Adrenal gland (tissue), 12 donors: Measurements from ENCODE around the gene PTPRN2. TPM values are rescaled to one million over a fixed set of nuclear protein-coding genes. Genes with fewer than 3 reads are reported as not detected.
A peak's percentile ranks its signal among the peaks of the same experiment; 100 is the strongest.

Source experiments
- DNase-seq, 7 donors: peaks; one replicate each; pipeline ENCODE4 v3.0.0-alpha.2; 2019 to 2020
- H3K27ac ChIP-seq, 5 donors: fragments of 200-600 bp; sonication (generic) in 4 of 5; 1 replicate in 3 of 5; 2 replicates in 2 of 5; pipeline versions ENCODE4 v1.5.1 to v1.8.0; 2016 to 2020; ENCODE audit warnings: mild to moderate bottlenecking in 1 of 5
- H3K27me3 ChIP-seq: fragments of 200-600 bp; 2 replicates; pipeline ENCODE4 v1.8.0; 2021
- H3K36me3 ChIP-seq, 2 donors: fragments of 200-600 bp; replicated peaks in 1 of 2; 1 replicate in 1 of 2; 2 replicates in 1 of 2; pipeline versions ENCODE4 v1.5.1 to v1.8.0; 2018 to 2022
- H3K4me1 ChIP-seq, 2 donors: fragments of 200-600 bp; replicated peaks in 1 of 2; 1 replicate in 1 of 2; 2 replicates in 1 of 2; pipeline versions ENCODE4 v1.5.1 to v1.8.0; 2018 to 2021
- H3K4me3 ChIP-seq, 4 donors: fragments of 200-600 bp; sonication (generic) in 3 of 4; one replicate each; pipeline ENCODE4 v1.5.1; 2016 to 2018
- H3K9me3 ChIP-seq, 3 donors: fragments of 200-600 bp; sonication (generic) in 1 of 3; replicated peaks in 1 of 3; 1 replicate in 2 of 3; 2 replicates in 1 of 3; pipeline versions ENCODE4 v1.5.1 to v1.8.0; 2016 to 2021
- POLR2A ChIP-seq, 2 donors: fragments of 450-650 bp; IDR thresholded peaks; one replicate each; pipeline ENCODE4 v1.6.1; 2017; ENCODE audit warnings: antibody characterized with exemption in 2 of 2, mild to moderate bottlenecking in 2 of 2, moderate library complexity in 1 of 2
- WGBS, 4 donors: extraction: QIAGEN DNeasy Blood & Tissue Kit in 2 of 4; methylation state at CpG; one replicate each; pipeline versions ENCODE4 v1.1.5 to v1.1.7; 2013 to 2017; 5-methylcytosine and 5-hydroxymethylcytosine counted together
- intact Hi-C, 2 donors: fragments of 100-400 bp; cut with DNase I; formaldehyde crosslinking; loops; one replicate each; pipeline versions ENCODE4 v1.14.1 to v1.15.0; 2022 to 2023
- polyA plus RNA-seq, 3 donors: library from polyadenylated mRNA; stranded (reverse); fragments of 200-250 nt in 2 of 3; fragments of 350-450 nt in 1 of 3; fragmentation: Illumina TruSeq in 1 of 3; extraction: RNeasy Lipid Tissue Mini Kit (QIAGEN cat#74804) in 1 of 3; gene quantifications; one replicate each; pipeline ENCODE4 v1.2.3, GENCODE V29; 2013 to 2014
- total RNA-seq, 9 donors: library from RNA; depleted of rRNA in 4 of 9; stranded (reverse); fragments of >200 nt in 4 of 9; fragments of 120-200 nt in 1 of 9; fragmentation: NEBNext Ultra II Directional in 1 of 9; extraction: Animal tissue kit (Norgen Biotek cat#: 25700) in 1 of 9; gene quantifications; one replicate each; pipeline versions ENCODE4 v1.1.0 to v1.2.4, GENCODE V29; 2013 to 2023
- TF ChIP-seq, protein P1 (sequence below), 6 experiments: fragments of 450-650 bp in 4 of 6; fragments of 200-600 bp in 2 of 6; sonication (generic) in 1 of 6; IDR thresholded peaks; 1 replicate in 5 of 6; 2 replicates in 1 of 6; pipeline versions ENCODE4 v1.5.1 to v1.8.0; 2016 to 2021; ENCODE audit warnings: antibody characterized with exemption in 6 of 6, mild to moderate bottlenecking in 2 of 6, moderate library complexity in 1 of 6
- donor health status: healthy with polysubstance abuse.
- donor health status: Bipolar disorder and iron deficiency.
- donor health status: DM: yes; HTN: yes; CAD: no.
- donor health status: DM: no; HTN: no; CAD: no.
- donor health status: DM: no; HTN: no; CAD: no.
- donor health status: DM: yes; HTN: yes; CAD: no.

The PTPRN2 gene
- total and polyA plus RNA-seq, 12 donors: 2.2 to 16.2 (median 3.4) TPM

DNA sequence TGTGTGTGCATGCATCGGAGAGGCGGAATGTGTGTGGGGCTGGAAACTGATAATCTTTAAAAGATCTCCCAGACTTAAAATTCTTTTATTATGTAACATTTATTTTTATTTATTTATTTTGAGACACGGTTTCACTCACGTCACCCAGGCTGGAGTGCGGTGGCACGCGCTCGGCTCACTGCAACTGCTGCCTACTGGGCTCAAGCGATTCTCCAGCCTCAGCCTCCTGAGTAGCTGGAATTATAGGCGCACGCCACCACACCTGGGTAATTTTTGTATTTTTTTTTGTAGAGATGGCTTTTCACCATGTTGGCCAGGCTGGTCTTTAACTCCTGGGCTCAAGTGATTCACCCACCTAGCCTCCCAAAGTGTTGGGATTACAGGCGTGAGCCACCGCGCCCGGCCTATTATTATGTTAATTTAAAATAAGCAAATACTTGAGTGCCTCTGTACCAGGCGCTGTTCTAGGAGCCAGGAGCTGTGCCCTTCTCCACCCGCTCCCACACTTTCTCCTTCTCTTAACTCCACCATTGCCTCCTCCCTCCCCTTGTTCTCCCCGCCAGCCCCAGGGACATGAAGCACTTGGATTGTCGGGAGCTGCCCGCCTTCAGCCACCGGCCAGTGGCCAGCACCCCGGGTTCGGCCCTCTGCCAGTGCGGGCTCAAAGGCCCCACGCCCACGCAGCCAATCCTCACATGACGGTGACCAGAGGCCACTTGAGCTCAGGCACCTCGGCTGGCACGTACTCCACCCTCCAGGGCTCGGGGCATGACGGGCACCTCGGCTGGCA is 1087.3 kb downstream of the PTPRN2 start:
- no peaks in the 10 kb centered on the region for H3K9me3 ChIP-seq
- no peak for DNase-seq
- no peaks in the 10 kb centered on the region for H3K27me3 ChIP-seq
- no peak overlapping the region for H3K27ac ChIP-seq
- no peaks in the 10 kb centered on the region for H3K4me1 ChIP-seq
- no peak overlapping the region for H3K4me3 ChIP-seq
- TF ChIP-seq, protein P1, sequence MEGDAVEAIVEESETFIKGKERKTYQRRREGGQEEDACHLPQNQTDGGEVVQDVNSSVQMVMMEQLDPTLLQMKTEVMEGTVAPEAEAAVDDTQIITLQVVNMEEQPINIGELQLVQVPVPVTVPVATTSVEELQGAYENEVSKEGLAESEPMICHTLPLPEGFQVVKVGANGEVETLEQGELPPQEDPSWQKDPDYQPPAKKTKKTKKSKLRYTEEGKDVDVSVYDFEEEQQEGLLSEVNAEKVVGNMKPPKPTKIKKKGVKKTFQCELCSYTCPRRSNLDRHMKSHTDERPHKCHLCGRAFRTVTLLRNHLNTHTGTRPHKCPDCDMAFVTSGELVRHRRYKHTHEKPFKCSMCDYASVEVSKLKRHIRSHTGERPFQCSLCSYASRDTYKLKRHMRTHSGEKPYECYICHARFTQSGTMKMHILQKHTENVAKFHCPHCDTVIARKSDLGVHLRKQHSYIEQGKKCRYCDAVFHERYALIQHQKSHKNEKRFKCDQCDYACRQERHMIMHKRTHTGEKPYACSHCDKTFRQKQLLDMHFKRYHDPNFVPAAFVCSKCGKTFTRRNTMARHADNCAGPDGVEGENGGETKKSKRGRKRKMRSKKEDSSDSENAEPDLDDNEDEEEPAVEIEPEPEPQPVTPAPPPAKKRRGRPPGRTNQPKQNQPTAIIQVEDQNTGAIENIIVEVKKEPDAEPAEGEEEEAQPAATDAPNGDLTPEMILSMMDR (IDR thresholded peaks at IDR 0.05): no peak
- no peak for TF ChIP-seq POLR2A (IDR thresholded peaks at IDR 0.05)
- H3K36me3 ChIP-seq: no peaks in the 10 kb centered on the region
- intact Hi-C loops: no loop called here
- WGBS, 4 donors: 88 to 93% (median 90%) methylated on average over 25 to 32 of the region's 32 CpGs

DNA sequence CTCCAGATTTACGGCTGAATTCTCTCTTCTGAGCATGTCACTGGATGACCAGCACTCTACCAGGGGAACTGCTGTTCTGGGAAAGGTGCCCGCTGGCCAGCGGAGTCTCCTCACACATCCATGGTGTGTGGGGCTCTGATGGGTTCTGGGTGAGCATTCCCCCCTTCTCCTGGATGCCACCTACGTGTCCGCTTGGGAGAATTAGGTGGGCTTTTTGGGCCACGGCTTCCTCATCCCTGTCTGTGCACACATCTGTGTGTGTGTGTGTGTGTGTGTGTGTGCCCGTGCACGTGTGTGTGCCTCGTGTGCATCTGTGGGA is 1087.8 kb downstream of the PTPRN2 start:
- no peaks in the 10 kb centered on the region for H3K36me3 ChIP-seq
- intact Hi-C loops: no loop called here
- H3K27me3 ChIP-seq: no peaks in the 10 kb centered on the region
- TF ChIP-seq POLR2A (IDR thresholded peaks at IDR 0.05): no peak
- TF ChIP-seq, protein P1 (IDR thresholded peaks at IDR 0.05): no peak
- DNase-seq: no peak
- H3K9me3 ChIP-seq: no peaks in the 10 kb centered on the region
- no peak overlapping the region for H3K4me3 ChIP-seq
- 85 to 89% (median 87%) methylated on average over 6 to 9 of the region's 9 CpGs for WGBS, 4 donors
- no peak overlapping the region for H3K27ac ChIP-seq
- no peaks in the 10 kb centered on the region for H3K4me1 ChIP-seq

DNA sequence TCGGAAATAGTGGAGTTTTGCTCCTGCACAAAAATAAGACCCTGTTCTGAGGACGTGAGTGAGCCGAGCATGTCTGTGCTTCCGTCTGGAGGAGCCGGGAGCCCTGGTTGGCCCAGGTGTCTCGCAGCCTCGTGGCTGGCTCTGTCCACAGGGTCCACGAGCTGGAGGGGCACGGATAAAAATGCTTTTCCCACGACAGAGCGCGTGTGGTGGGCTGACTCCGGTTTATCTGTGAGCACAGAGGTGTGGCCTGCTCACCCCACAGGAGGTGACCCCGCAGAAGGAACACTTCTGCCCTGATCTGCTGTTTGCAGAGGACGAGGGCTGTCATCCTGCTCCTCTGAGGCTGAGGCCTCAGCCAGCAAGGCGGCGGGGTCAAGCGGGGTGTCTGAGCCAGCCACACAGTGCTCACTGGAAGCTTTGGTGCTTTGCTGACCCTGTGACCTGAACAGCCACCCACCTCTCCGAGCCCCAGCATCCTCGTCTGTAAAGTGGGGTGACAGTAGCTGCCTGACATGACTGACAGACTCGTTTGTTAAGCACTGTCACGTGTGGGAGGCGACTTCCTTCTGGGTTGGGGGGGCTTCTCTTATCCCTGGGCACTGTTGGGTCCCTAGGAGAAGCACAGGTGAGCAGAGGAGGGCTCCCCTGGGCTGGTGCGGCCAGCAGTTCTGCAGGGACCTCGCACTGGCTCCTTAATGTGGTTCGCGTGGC is 1088.3 kb downstream of the PTPRN2 start:
- 83 to 87% (median 85%) methylated on average over 16 to 27 of the region's 27 CpGs for WGBS, 4 donors
- H3K4me1 ChIP-seq: no peaks in the 10 kb centered on the region
- no peaks in the 10 kb centered on the region for H3K27me3 ChIP-seq
- H3K27ac ChIP-seq: no peak overlapping the region
- no peak overlapping the region for H3K4me3 ChIP-seq
- no peak for TF ChIP-seq POLR2A (IDR thresholded peaks at IDR 0.05)
- TF ChIP-seq, protein P1 (IDR thresholded peaks at IDR 0.05): no peak
- H3K9me3 ChIP-seq: no peaks in the 10 kb centered on the region
- intact Hi-C loops: no loop called here
- peak in 1 of 7 donors; percentile 40 for DNase-seq
- no peaks in the 10 kb centered on the region for H3K36me3 ChIP-seq

DNA sequence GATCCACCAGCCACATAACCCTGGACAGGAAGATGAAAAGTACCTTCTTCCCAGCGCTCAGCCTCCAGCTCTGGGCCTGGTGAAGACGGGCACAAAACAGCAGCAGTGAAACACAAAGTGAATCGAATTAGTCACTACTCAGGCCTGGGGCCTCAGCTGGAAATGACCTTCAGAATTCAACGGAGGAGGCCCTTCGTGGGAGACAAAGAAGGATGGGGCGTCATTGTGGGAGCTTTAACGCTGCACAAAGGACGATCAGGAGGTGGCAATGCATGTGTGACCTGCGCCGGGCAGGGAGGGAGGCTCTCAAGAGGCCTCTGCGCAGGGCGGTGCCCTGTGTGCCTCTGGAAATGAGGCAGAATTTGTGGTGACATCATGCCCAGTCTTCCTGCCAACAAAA is 1089.0 kb downstream of the PTPRN2 start:
- H3K4me1 ChIP-seq: no peaks in the 10 kb centered on the region
- peak in 1 of 7 donors; percentile 5 for DNase-seq
- H3K27ac ChIP-seq: no peak overlapping the region
- H3K27me3 ChIP-seq: no peaks in the 10 kb centered on the region
- intact Hi-C loops: no loop called here
- TF ChIP-seq POLR2A (IDR thresholded peaks at IDR 0.05): no peak
- TF ChIP-seq, protein P1 (IDR thresholded peaks at IDR 0.05): no peak
- H3K9me3 ChIP-seq: no peaks in the 10 kb centered on the region
- no peak overlapping the region for H3K4me3 ChIP-seq
- no peaks in the 10 kb centered on the region for H3K36me3 ChIP-seq
- 66 to 73% (median 68%) methylated on average over 12 of the region's 12 CpGs for WGBS, 4 donors
